Measurements from ENCODE around the gene STXBP3.
"Not testable (repeated sequence)": the region's sequence is repeated elsewhere in the genome, so short reads cannot be mapped to it uniquely, and the experiment has no call there.

The STXBP3 gene

DNA sequence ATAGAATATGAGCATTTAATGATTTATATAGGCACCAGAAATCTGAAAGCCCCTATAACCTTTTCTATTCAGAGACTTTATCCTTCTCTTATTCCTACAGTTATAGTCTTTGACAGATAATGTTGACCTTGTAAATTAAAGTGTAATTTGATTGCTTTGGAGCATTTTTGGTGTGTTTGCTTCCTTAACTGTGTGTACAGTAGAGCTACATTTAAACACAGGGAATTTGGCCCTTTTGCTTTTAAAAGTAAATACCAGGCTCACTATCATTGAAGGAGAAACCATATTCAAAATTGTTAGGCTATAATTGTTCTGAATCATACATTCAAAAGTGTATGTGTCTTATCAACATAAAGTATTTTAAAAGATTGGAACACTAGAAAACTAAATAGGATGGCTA lies 33.0 kb downstream of the STXBP3 start:
- DNase-seq (ENCODE audit: low read depth), result no peak
- no peak for TF ChIP-seq CTCF (conservative IDR thresholded peaks at IDR 0.05; ENCODE audit: control insufficient read depth, insufficient read depth, low read depth, low read length)
- H3K4me3 ChIP-seq (ENCODE audit: control insufficient read depth, low read depth, low read length), result no peak overlapping the region

GRCh38 chr1:108780937-108781574 lies 34.6 kb downstream of the STXBP3 start:
- no peak overlapping the region for H3K4me3 ChIP-seq (ENCODE audit: control insufficient read depth, low read depth, low read length)
- no peak for DNase-seq (ENCODE audit: low read depth)
- no peak for TF ChIP-seq CTCF (conservative IDR thresholded peaks at IDR 0.05; ENCODE audit: control insufficient read depth, insufficient read depth, low read depth, low read length)

DNA sequence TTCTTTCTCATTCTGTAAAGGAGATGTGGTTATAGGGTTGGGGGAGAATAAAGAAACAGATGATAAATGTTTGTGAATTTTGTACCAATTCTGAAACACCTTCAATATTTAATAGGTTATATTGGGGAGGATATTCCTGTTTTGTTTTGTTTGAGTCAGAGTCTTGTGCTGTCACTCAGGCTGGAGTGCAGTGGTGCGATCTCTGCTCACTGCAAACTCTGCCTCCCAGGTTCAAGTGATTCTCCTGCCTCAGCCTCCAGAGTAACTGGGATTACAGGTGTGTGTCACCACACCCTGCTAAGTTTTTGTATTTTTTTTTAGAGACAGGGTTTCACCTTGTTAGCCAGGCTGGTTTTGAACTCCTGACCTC lies 35.1 kb downstream of the STXBP3 start:
- DNase-seq (ENCODE audit: low read depth), result not testable (repeated sequence)

DNA sequence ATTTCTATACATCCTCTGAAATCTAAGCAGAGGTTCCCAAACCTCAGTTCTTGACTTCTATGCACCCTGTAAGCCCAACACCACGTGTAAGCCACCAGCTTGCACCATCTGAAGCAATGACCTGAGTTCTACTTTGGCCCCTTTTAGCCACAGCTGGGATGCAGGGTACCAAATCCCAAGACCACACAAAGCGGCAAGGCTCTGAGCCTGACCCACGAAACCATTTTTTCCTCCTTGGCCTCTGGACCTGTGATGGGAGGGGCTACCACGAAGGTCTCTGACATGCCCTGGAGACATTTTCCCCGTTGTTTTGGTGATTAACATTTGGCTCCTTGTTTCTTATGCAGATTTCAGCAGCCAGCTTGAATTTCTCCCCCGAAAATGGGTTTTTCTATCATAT lies 38.8 kb downstream of the STXBP3 start:
- DNase-seq (ENCODE audit: low read depth), result no peak
- no peak overlapping the region for H3K4me3 ChIP-seq (ENCODE audit: control insufficient read depth, low read depth, low read length)
- TF ChIP-seq CTCF (conservative IDR thresholded peaks at IDR 0.05; ENCODE audit: control insufficient read depth, insufficient read depth, low read depth, low read length), result no peak

More for the DNA sequence above, 35.1 kb downstream of the STXBP3 start:
- not testable (repeated sequence) for H3K4me3 ChIP-seq (ENCODE audit: control insufficient read depth, low read depth, low read length)

- no peak for DNase-seq (ENCODE audit: low read depth)
- TF ChIP-seq CTCF (conservative IDR thresholded peaks at IDR 0.05; ENCODE audit: control insufficient read depth, insufficient read depth, low read depth, low read length), result no peak
Measured at GRCh38 chr1:108785880-108786279, 39.4 kb downstream of the STXBP3 start.

DNA sequence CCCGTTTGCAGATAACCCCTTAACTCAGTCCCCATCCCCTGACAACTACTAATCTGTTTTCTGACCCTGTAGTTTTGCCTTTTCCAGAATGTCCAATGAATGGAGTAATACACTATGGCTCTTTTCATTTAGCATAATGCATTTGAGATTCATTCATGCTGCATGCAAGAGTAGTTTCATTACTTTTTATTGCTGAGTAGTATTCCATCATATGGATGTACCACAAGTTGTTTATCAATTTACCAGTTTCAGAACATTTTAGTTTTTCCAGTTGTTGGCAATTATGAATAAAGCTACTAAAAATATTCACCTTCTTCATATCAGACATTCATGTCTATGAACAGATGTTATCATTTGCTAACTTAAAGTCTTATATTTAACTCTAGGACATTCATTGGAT lies 45.3 kb downstream of the STXBP3 start:
- H3K4me3 ChIP-seq (ENCODE audit: control insufficient read depth, low read depth, low read length), result no peak overlapping the region
- TF ChIP-seq CTCF (conservative IDR thresholded peaks at IDR 0.05; ENCODE audit: control insufficient read depth, insufficient read depth, low read depth, low read length), result no peak
- no peak for DNase-seq (ENCODE audit: low read depth)

More at GRCh38 chr1:108785880-108786279, 39.4 kb downstream of the STXBP3 start:
- H3K4me3 ChIP-seq (ENCODE audit: control insufficient read depth, low read depth, low read length), result no peak overlapping the region

DNA sequence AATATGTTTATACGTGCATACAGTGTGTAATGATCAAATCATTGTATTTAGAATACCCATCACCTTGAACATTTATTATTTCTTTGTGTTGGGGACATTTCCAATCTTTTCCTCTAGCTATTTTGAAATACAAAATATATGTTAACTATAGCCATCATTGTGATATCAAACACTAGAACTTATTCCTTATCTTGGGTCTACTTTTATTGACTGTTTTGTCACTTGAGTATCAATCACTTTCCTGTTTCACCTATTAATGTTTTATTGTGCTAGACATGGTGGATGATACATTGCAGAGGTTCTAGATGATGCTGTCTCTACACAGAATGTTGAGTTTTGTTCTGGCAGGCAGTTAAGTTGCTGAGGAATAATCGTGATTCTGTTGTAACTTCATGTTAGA lies 45.9 kb downstream of the STXBP3 start:
- no peak for DNase-seq (ENCODE audit: low read depth)
- no peak overlapping the region for H3K4me3 ChIP-seq (ENCODE audit: control insufficient read depth, low read depth, low read length)
- no peak for TF ChIP-seq CTCF (conservative IDR thresholded peaks at IDR 0.05; ENCODE audit: control insufficient read depth, insufficient read depth, low read depth, low read length)
